HCT116 (cell line): ENCODE results near the gene MUTYH.

Experiments
- CEBPB ChIP-seq: IDR thresholded peaks from 2 replicates; pipeline ENCODE4 v1.6.1; 2012; ENCODE audit warnings: low read depth
- EGR1 ChIP-seq: IDR thresholded peaks from 2 replicates; pipeline ENCODE4 v1.6.1; 2012; ENCODE audit warnings: low read depth
- EZH2phosphoT487 ChIP-seq: fragments of 200-600 bp; IDR thresholded peaks from 2 replicates; pipeline ENCODE4 v1.6.1; 2018; ENCODE audit warnings: antibody characterized with exemption, borderline replicate concordance
- POLR2A ChIP-seq: IDR thresholded peaks from 2 replicates; pipeline ENCODE4 v1.7.0; 2011; ENCODE audit warnings: borderline replicate concordance; ENCODE audit not compliant: insufficient read depth, insufficient read length; ENCODE audit errors: extremely low read depth
- POLR2AphosphoS5 ChIP-seq: IDR thresholded peaks from 2 replicates; pipeline ENCODE4 v1.6.1; 2011; ENCODE audit warnings: mild to moderate bottlenecking, low read depth, low read length, moderate library complexity
- RAD21 ChIP-seq: IDR thresholded peaks from 2 replicates; pipeline ENCODE4 v1.6.1; 2012; ENCODE audit warnings: low read depth, mild to moderate bottlenecking
- SP1 ChIP-seq: IDR thresholded peaks from 2 replicates; pipeline ENCODE4 v1.6.1; 2012; ENCODE audit warnings: low read depth
- SRF ChIP-seq: IDR thresholded peaks from 2 replicates; pipeline ENCODE4 v1.6.1; 2012; ENCODE audit warnings: low read depth
- YY1 ChIP-seq: IDR thresholded peaks from 2 replicates; pipeline ENCODE4 v1.6.1; 2011; ENCODE audit warnings: low read length, low read depth, moderate library complexity, mild to moderate bottlenecking; ENCODE audit not compliant: insufficient replicate concordance; ENCODE audit errors: extremely low read depth
- ZNF274 ChIP-seq: fragments of 200-500 bp; sonication (Bioruptor generic); IDR thresholded peaks from 2 replicates; pipeline ENCODE4 v1.6.1; 2014; ENCODE audit warnings: mild to moderate bottlenecking, low read depth, low read length, inconsistent platforms
- TF ChIP-seq, protein P1 (sequence below): IDR thresholded peaks from 2 replicates; pipeline ENCODE4 v1.6.1; 2011; ENCODE audit warnings: mild to moderate bottlenecking, low read length, moderate library complexity; ENCODE audit not compliant: insufficient replicate concordance; ENCODE audit errors: extremely low read depth
- TF ChIP-seq, protein P2 (sequence below), 3 experiments: fragments of 200-600 bp in 1 of 3; sonication (generic) in 1 of 3; IDR thresholded peaks in 2 of 3; conservative IDR thresholded peaks in 1 of 3; 2 replicates each; pipeline ENCODE4 v1.5.1; 2012 to 2017; ENCODE audit warnings: low read depth in 2 of 3, low read length in 2 of 3, antibody characterized with exemption in 1 of 3, borderline replicate concordance in 1 of 3, control low read depth in 1 of 3, mild to moderate bottlenecking in 1 of 3, mixed read lengths in 1 of 3, mixed run types in 1 of 3, moderate library complexity in 1 of 3; ENCODE audit not compliant: insufficient read depth in 1 of 3
- TF ChIP-seq, protein P3 (sequence below): IDR thresholded peaks from 2 replicates; pipeline ENCODE4 v1.6.1; 2012
- TF ChIP-seq, protein P4 (sequence below): IDR thresholded peaks from 2 replicates; pipeline ENCODE4 v1.6.1; 2012; ENCODE audit warnings: low read depth

DNA sequence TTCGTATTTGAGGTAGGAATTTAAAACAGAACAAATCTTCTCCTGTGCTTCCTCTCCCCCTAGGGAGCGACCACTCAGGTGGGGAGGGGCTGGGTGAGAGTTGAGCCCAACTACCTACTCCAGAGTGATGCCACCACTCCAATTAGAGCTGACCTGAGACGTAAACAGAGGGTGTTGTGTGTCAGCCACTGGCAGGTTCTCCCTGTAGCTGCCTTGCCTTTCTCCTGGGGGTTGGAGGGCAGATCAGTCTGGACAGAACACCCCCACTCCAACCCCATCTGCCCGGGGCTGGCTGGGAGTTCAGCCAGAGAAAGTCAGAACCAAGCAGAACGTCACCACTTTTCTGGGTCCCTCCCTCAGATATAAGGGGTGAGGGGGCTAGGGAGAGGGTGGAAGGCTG, 11.6 kb downstream of the MUTYH start:
- TF ChIP-seq, protein P1, sequence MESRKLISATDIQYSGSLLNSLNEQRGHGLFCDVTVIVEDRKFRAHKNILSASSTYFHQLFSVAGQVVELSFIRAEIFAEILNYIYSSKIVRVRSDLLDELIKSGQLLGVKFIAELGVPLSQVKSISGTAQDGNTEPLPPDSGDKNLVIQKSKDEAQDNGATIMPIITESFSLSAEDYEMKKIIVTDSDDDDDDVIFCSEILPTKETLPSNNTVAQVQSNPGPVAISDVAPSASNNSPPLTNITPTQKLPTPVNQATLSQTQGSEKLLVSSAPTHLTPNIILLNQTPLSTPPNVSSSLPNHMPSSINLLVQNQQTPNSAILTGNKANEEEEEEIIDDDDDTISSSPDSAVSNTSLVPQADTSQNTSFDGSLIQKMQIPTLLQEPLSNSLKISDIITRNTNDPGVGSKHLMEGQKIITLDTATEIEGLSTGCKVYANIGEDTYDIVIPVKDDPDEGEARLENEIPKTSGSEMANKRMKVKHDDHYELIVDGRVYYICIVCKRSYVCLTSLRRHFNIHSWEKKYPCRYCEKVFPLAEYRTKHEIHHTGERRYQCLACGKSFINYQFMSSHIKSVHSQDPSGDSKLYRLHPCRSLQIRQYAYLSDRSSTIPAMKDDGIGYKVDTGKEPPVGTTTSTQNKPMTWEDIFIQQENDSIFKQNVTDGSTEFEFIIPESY: no peak
- TF ChIP-seq, protein P2, sequence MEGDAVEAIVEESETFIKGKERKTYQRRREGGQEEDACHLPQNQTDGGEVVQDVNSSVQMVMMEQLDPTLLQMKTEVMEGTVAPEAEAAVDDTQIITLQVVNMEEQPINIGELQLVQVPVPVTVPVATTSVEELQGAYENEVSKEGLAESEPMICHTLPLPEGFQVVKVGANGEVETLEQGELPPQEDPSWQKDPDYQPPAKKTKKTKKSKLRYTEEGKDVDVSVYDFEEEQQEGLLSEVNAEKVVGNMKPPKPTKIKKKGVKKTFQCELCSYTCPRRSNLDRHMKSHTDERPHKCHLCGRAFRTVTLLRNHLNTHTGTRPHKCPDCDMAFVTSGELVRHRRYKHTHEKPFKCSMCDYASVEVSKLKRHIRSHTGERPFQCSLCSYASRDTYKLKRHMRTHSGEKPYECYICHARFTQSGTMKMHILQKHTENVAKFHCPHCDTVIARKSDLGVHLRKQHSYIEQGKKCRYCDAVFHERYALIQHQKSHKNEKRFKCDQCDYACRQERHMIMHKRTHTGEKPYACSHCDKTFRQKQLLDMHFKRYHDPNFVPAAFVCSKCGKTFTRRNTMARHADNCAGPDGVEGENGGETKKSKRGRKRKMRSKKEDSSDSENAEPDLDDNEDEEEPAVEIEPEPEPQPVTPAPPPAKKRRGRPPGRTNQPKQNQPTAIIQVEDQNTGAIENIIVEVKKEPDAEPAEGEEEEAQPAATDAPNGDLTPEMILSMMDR (IDR thresholded peaks at IDR 0.05 in 2 of 3, conservative IDR thresholded peaks at IDR 0.05 in 1 of 3; ENCODE audit: borderline replicate concordance in 1 of 3, insufficient read depth in 1 of 3, low read depth in 2 of 3, low read length in 2 of 3): no peak
- TF ChIP-seq POLR2A: no peak
- TF ChIP-seq SP1: no peak
- TF ChIP-seq RAD21: no peak
- no peak for TF ChIP-seq EZH2phosphoT487
- TF ChIP-seq POLR2AphosphoS5: no peak
- no peak for TF ChIP-seq CEBPB
- no peak for TF ChIP-seq ZNF274
- TF ChIP-seq, protein P3, sequence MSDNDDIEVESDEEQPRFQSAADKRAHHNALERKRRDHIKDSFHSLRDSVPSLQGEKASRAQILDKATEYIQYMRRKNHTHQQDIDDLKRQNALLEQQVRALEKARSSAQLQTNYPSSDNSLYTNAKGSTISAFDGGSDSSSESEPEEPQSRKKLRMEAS: no peak
- no peak for TF ChIP-seq SRF
- TF ChIP-seq YY1: no peak
- TF ChIP-seq, protein P4, sequence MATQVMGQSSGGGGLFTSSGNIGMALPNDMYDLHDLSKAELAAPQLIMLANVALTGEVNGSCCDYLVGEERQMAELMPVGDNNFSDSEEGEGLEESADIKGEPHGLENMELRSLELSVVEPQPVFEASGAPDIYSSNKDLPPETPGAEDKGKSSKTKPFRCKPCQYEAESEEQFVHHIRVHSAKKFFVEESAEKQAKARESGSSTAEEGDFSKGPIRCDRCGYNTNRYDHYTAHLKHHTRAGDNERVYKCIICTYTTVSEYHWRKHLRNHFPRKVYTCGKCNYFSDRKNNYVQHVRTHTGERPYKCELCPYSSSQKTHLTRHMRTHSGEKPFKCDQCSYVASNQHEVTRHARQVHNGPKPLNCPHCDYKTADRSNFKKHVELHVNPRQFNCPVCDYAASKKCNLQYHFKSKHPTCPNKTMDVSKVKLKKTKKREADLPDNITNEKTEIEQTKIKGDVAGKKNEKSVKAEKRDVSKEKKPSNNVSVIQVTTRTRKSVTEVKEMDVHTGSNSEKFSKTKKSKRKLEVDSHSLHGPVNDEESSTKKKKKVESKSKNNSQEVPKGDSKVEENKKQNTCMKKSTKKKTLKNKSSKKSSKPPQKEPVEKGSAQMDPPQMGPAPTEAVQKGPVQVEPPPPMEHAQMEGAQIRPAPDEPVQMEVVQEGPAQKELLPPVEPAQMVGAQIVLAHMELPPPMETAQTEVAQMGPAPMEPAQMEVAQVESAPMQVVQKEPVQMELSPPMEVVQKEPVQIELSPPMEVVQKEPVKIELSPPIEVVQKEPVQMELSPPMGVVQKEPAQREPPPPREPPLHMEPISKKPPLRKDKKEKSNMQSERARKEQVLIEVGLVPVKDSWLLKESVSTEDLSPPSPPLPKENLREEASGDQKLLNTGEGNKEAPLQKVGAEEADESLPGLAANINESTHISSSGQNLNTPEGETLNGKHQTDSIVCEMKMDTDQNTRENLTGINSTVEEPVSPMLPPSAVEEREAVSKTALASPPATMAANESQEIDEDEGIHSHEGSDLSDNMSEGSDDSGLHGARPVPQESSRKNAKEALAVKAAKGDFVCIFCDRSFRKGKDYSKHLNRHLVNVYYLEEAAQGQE: no peak
- TF ChIP-seq EGR1: no peak
